ENCODE results near the gene HLCS.

The HLCS gene

DNA sequence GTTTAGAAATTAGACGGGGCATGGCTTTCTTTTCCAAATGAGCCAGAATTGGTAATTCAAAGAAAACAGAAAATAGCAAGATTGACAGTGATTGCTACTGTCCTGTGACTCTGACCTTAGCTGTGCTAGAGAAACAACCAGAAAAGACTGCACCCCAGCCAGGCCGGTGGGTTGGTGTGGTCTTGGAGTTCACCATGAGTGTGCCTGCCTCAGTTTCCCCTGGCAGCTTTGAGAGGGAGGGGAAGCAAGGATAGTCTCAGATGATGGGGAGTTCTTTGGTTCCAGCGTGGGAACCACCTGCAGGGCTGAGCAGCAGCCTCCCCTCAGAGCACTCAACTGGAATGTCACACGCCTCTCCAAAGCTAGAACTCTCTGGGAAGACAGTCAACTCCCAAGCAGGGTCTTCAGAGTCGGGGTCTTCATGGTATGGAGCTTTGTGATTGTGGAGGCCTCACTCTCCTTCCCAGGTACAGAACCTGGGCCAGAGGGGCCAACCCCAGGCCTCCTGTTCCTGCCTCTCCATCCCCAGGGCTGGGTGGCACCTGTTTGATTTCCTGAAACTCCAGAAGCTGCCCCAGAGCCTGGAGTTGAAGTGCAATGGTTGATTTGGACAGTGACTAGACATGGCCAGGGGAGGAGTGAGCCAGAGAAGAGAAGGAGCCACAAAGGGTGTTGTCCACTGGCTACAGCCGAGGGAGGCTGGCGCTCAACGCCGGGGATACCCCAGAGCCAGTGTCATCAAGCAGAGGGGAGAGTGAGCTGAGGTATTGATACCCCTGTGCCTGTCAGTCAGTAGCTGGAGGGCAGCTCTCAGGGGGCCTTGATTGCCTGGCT is 231.9 kb downstream of the HLCS start:
- TF ChIP-seq, protein P1, sequence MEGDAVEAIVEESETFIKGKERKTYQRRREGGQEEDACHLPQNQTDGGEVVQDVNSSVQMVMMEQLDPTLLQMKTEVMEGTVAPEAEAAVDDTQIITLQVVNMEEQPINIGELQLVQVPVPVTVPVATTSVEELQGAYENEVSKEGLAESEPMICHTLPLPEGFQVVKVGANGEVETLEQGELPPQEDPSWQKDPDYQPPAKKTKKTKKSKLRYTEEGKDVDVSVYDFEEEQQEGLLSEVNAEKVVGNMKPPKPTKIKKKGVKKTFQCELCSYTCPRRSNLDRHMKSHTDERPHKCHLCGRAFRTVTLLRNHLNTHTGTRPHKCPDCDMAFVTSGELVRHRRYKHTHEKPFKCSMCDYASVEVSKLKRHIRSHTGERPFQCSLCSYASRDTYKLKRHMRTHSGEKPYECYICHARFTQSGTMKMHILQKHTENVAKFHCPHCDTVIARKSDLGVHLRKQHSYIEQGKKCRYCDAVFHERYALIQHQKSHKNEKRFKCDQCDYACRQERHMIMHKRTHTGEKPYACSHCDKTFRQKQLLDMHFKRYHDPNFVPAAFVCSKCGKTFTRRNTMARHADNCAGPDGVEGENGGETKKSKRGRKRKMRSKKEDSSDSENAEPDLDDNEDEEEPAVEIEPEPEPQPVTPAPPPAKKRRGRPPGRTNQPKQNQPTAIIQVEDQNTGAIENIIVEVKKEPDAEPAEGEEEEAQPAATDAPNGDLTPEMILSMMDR (IDR thresholded peaks at IDR 0.05; ENCODE audit: insufficient read depth, missing control alignments) = no peak
- no peak for FAIRE-seq
- DNase-seq (ENCODE audit: insufficient read length, low spot score) = no peak

DNA sequence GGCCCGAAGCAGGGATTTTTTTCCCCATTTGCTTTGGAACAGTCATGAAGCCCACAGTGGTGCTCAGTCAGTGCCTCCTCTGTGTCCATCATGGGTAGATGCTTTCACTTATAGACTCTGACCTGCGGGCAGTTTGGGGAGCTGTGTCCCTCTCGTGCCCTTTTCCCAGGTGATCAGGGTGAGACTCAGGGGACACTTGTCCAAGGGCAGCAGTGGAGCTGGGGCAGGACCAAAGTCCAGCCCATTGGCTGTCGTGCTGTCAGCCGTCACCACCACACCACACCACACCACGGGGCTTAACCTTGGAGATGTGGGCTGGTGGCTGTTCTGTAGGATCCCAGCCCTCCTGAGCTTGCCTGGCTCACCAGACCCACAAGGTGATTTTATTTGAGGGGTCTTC is 232.6 kb downstream of the HLCS start:
- DNase-seq (ENCODE audit: insufficient read length, low spot score) (no peak), FAIRE-seq (no peak)
- TF ChIP-seq, protein P1 (IDR thresholded peaks at IDR 0.05; ENCODE audit: insufficient read depth, missing control alignments) = no peak

DNA sequence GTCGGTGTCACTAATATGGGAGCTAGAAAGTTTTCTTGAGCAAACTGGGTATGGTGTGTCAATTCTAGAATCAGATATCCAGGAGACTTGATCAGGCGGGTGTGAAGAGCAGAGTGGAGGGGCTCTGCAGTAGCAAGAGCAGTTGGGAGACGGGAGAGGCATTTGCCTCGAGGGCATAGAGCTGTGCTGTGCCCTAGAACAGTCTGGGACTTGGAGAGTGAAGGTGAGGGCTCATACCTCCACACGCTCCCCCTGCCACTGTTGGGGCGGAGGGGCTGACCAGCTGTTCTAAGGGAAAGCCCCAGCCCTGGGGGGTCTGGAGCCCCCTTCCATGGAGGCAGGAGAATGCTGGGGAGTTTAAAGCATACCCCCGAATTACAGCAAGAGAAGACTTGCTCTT is 233.7 kb downstream of the HLCS start:
- no peak for DNase-seq (ENCODE audit: insufficient read length, low spot score)
- TF ChIP-seq, protein P1 (IDR thresholded peaks at IDR 0.05; ENCODE audit: insufficient read depth, missing control alignments) = no peak

DNA sequence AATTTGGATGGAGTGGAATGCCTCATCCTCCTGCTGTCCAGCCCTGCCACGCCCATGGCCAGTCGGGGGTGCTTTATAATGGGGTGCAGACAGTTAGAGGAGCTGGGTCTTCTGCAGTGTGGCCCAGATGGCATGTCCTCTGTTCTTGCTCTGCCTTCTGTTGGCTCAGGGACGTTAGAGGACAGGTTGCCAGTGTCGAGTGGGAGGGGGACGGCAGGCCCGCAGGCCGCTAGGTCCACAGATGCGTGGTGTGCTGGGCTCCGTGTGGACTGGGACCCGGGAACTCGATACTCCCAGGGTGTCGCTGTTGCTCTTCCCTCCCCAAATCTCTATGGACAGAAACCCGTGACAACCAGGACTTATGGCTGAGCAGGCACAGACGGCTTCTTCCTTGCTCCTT is 234.3 kb downstream of the HLCS start:
- DNase-seq (ENCODE audit: insufficient read length, low spot score) (no peak), FAIRE-seq (no peak)
- TF ChIP-seq, protein P1 (IDR thresholded peaks at IDR 0.05; ENCODE audit: insufficient read depth, missing control alignments) = no peak

More for the DNA sequence above, 233.7 kb downstream of the HLCS start:
- FAIRE-seq = no peak

DNA sequence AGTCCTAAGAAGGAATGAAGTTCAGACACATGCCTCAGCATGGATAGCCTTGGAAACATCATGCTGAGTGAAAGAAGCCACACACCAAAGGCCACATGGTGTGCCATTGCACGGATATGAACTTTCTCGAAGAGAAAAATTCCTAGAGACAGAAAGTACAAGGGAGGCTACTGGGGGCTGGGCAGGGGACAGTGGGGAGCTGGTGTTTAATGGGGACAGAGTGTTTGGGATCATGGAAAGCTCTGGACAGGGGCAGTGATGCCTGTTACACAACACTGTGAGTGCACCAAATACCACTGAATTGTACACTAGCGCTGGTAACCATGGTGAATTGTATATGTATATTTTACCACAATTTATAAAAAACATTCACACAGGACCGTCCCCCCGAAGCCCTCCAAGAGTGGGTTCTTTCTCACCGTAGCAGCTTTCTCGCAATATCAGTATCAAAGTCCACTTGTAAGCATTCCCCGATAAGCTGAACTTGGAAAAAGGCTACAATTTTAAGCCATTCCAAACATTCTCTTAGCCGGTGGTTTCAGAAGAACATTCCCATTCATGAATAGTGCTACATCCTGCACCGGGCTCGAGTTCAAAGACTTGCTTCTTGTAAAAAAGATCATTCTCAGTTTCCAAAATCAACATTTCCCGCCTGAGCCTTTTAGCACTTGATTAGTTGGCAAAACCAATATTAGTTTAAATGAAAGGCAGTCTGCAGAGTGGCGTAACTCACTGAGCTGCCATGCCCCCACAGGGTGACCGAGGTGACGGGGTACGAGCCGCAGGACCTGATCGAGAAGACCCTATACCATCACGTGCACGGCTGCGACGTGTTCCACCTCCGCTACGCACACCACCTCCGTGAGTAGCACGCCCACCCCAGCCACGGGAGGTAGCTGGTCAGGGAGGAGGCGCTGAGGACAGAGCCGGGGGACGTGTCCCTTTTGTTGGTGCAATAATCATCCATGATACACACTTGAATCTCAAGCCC is 235.9 kb downstream of the HLCS start:
- FAIRE-seq = no peak
- TF ChIP-seq, protein P1 (IDR thresholded peaks at IDR 0.05; ENCODE audit: insufficient read depth, missing control alignments) = no peak

GRCh38 chr21:36729310-36729970 is 237.0 kb downstream of the HLCS start:
- DNase-seq (ENCODE audit: insufficient read length, low spot score) (no peak), FAIRE-seq (no peak)
- TF ChIP-seq, protein P1 (IDR thresholded peaks at IDR 0.05; ENCODE audit: insufficient read depth, missing control alignments) = no peak

More for the DNA sequence above, 235.9 kb downstream of the HLCS start:
- no peak for DNase-seq (ENCODE audit: insufficient read length, low spot score)
